HG02798 (cell line): Measurements from ENCODE around the gene TUBB6.

Experiments used
- ATAC-seq: cut with Tn5 transposase; IDR thresholded peaks from one replicate; pipeline ENCODE4 v1.9.1; 2021; ENCODE audit warnings: mild to moderate bottlenecking; ENCODE audit not compliant: unreplicated experiment, poor library complexity

Gene TUBB6

DNA sequence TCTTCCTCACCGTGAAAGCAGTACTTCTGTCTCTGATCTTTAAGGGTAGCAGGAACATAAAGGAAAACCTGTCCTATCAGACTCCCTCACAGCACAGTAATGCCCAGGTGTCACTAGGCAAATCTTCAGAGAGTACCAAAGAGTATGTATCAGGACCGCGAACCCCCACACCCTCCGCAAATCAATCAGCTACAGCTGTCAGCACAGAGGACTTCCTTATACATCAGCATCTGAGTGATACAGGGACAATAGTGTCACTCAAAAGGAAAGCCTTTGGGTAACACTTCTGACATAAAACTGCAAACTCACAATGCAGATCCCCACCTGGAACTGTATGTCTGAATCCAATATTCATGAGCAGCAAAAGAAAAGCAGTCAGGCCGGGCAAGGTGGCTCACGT lies 66.4 kb downstream of the TUBB6 start:
- ATAC-seq: no peak
